Prostate gland (tissue), 2 donors: Measurements from ENCODE around the gene SNAP29.

Source experiments
- POLR2A ChIP-seq: fragments of 450-650 bp; IDR thresholded peaks from one replicate; pipeline ENCODE4 v1.6.1; 2016; ENCODE audit warnings: antibody characterized with exemption, mild to moderate bottlenecking
- POLR2AphosphoS5 ChIP-seq: sonication (generic); formaldehyde crosslinking; IDR thresholded peaks from one replicate; pipeline ENCODE4 v1.6.1; 2017; ENCODE audit warnings: antibody characterized with exemption
- TF ChIP-seq, protein P1 (sequence below), 4 experiments: fragments of 200-600 bp in 2 of 4; fragments of 450-650 bp in 2 of 4; sonication (generic) in 2 of 4; IDR thresholded peaks; 1 replicate in 3 of 4; 2 replicates in 1 of 4; pipeline ENCODE4 v1.5.1; 2016 to 2019; ENCODE audit warnings: antibody characterized with exemption in 4 of 4, mild to moderate bottlenecking in 2 of 4, moderate library complexity in 2 of 4

DNA sequence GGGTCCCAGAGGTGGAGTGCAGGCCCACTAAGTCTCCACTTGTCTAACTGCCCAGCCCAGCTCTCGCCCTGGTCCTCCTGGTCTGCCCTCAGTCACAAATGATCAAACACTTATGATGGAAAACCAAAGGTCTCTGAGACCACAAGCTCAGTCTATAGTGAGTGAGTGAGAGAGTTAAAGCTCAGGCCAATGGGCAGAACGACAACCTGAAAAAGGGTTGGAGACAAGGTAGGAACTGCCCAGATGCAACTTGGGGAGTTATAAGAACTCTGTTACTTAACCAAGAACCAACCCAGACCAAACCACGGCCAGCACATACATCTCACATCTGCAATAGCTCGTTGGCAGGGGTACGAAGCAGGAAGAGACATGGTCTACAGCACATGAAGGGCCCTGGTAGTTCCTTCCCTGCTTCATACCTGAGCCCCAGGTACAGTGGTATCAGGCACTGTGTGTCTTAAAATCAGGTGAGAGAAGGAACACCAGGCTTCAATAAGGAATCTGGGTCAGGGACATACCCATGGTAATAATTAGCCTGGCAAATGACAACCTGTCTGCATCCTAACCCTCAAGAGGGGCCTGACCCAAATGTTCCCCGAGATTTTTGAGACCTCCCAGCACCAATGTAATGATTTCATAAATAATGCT, 49.1 kb upstream of the SNAP29 start:
- no peak for TF ChIP-seq POLR2A
- TF ChIP-seq, protein P1, sequence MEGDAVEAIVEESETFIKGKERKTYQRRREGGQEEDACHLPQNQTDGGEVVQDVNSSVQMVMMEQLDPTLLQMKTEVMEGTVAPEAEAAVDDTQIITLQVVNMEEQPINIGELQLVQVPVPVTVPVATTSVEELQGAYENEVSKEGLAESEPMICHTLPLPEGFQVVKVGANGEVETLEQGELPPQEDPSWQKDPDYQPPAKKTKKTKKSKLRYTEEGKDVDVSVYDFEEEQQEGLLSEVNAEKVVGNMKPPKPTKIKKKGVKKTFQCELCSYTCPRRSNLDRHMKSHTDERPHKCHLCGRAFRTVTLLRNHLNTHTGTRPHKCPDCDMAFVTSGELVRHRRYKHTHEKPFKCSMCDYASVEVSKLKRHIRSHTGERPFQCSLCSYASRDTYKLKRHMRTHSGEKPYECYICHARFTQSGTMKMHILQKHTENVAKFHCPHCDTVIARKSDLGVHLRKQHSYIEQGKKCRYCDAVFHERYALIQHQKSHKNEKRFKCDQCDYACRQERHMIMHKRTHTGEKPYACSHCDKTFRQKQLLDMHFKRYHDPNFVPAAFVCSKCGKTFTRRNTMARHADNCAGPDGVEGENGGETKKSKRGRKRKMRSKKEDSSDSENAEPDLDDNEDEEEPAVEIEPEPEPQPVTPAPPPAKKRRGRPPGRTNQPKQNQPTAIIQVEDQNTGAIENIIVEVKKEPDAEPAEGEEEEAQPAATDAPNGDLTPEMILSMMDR (IDR thresholded peaks at IDR 0.05), result no peak
- TF ChIP-seq POLR2AphosphoS5, result no peak
